T-cell (primary cell): ENCODE results near the gene ROPN1B. TPM values are rescaled to one million over a fixed set of nuclear protein-coding genes. Genes with fewer than 3 reads are reported as not detected.
A peak's percentile ranks its signal among the peaks of the same experiment; 100 is the strongest.
"Not testable (repeated sequence)": the region's sequence is repeated elsewhere in the genome, so short reads cannot be mapped to it uniquely, and the experiment has no call there.

ENCODE experiments used
- ATAC-seq, 4 experiments: fragments of 200-7000 bp in 3 of 4; fragments of 150-1000 bp in 1 of 4; cut with Tn5 transposase; replicated peaks in 1 of 4; 1 replicate in 3 of 4; 2 replicates in 1 of 4; pipeline ENCODE4 v1.10.0; 2021; ENCODE audit warnings: moderate library complexity in 3 of 4, mild to moderate bottlenecking in 2 of 4, moderate number of reproducible peaks in 1 of 4
- CTCF ChIA-PET, 2 donors: fragments of 300-600 bp; sonication (Branson Sonifier 250); formaldehyde crosslinking; loops; one replicate each; lab custom pipeline; 2022; ENCODE audit warnings: antibody characterized with exemption in 2 of 2; lab: Charles Lee
- POLR2A ChIA-PET, 2 donors: fragments of 300-600 bp; sonication (Branson Sonifier 250); formaldehyde crosslinking; loops; one replicate each; lab custom pipeline; 2022; ENCODE audit warnings: antibody characterized with exemption in 2 of 2; lab: Charles Lee
- DNase-seq, 35 experiments: peaks; one replicate each; pipeline versions ENCODE4 v3.0.0 to v3.0.0-alpha.2; 2013 to 2023
- H3K27ac ChIP-seq: one replicate; pipeline ENCODE4 v1.5.1; 2013; ENCODE audit warnings: low read length
- H3K27me3 ChIP-seq, 2 experiments: replicated peaks in 1 of 2; 1 replicate in 1 of 2; 2 replicates in 1 of 2; pipeline versions ENCODE4 v1.6.1 to v1.7.0; 2013; ENCODE audit warnings: low read length in 1 of 2, mixed read lengths in 1 of 2; ENCODE audit not compliant: control insufficient read depth in 2 of 2, insufficient read depth in 2 of 2; ENCODE audit errors: extremely low read depth in 1 of 2
- H3K36me3 ChIP-seq, 2 donors: 1 replicate in 1 of 2; 2 replicates in 1 of 2; pipeline versions ENCODE4 v1.6.1 to v1.7.0; 2013; ENCODE audit warnings: low read length in 1 of 2; ENCODE audit not compliant: control insufficient read depth in 2 of 2, insufficient read depth in 1 of 2; ENCODE audit errors: extremely low read depth in 1 of 2
- H3K4me1 ChIP-seq, 2 experiments: 1 replicate in 1 of 2; 2 replicates in 1 of 2; pipeline versions ENCODE4 v1.6.1 to v1.7.0; 2013; ENCODE audit warnings: low read length in 2 of 2, mixed read lengths in 1 of 2; ENCODE audit not compliant: insufficient read depth in 2 of 2, control insufficient read depth in 1 of 2; ENCODE audit errors: extremely low read depth in 1 of 2
- H3K4me3 ChIP-seq, 2 donors: 1 replicate in 1 of 2; 2 replicates in 1 of 2; pipeline versions ENCODE4 v1.5.1 to v1.7.0; 2013; ENCODE audit warnings: mild to moderate bottlenecking in 2 of 2, low read length in 1 of 2, moderate library complexity in 1 of 2; ENCODE audit not compliant: control insufficient read depth in 1 of 2; ENCODE audit errors: extremely low read depth in 1 of 2
- H3K9me3 ChIP-seq: 2 replicates; pipeline ENCODE4 v1.7.0; 2013
- H3K27ac Mint-ChIP-seq, 2 donors: one replicate each; pipeline ENCODE4 v1.8.0; 2020 to 2021; ENCODE audit warnings: mild to moderate bottlenecking in 2 of 2, mixed read lengths in 2 of 2
- H3K27me3 Mint-ChIP-seq, 2 donors: one replicate each; pipeline ENCODE4 v1.8.0; 2021 to 2022; ENCODE audit warnings: mixed read lengths in 2 of 2
- H3K36me3 Mint-ChIP-seq: one replicate; pipeline ENCODE4 v1.8.0; 2021; ENCODE audit warnings: mixed read lengths
- H3K4me1 Mint-ChIP-seq, 3 donors: one replicate each; pipeline ENCODE4 v1.8.0; 2020 to 2022; ENCODE audit warnings: mixed read lengths in 3 of 3, mild to moderate bottlenecking in 1 of 3
- H3K4me3 Mint-ChIP-seq, 3 donors: one replicate each; pipeline ENCODE4 v1.8.0; 2020 to 2022; ENCODE audit warnings: mild to moderate bottlenecking in 3 of 3, mixed read lengths in 3 of 3, moderate library complexity in 3 of 3
- H3K9me3 Mint-ChIP-seq, 3 donors: one replicate each; pipeline ENCODE4 v1.8.0; 2020 to 2022; ENCODE audit warnings: mixed read lengths in 3 of 3
- WGBS: methylation state at CpG from one replicate; pipeline ENCODE4 v1.1.5; 2013; ENCODE audit warnings: missing lambda C conversion rate; ENCODE audit not compliant: insufficient coverage; 5-methylcytosine and 5-hydroxymethylcytosine counted together
- total RNA-seq, 35 experiments: library from RNA in 6 of 35; stranded (reverse) in 6 of 35; fragments of 120-200 nt in 1 of 35; gene quantifications; one replicate each; pipeline versions ENCODE4 v1.2.1 to v1.2.4 and lab custom pipeline; 2013 to 2026

The ROPN1B gene
- total RNA-seq, 5 donors from 2014 or later (not counting 1 experiment from before 2014, with no cell fraction given): not detected

DNA sequence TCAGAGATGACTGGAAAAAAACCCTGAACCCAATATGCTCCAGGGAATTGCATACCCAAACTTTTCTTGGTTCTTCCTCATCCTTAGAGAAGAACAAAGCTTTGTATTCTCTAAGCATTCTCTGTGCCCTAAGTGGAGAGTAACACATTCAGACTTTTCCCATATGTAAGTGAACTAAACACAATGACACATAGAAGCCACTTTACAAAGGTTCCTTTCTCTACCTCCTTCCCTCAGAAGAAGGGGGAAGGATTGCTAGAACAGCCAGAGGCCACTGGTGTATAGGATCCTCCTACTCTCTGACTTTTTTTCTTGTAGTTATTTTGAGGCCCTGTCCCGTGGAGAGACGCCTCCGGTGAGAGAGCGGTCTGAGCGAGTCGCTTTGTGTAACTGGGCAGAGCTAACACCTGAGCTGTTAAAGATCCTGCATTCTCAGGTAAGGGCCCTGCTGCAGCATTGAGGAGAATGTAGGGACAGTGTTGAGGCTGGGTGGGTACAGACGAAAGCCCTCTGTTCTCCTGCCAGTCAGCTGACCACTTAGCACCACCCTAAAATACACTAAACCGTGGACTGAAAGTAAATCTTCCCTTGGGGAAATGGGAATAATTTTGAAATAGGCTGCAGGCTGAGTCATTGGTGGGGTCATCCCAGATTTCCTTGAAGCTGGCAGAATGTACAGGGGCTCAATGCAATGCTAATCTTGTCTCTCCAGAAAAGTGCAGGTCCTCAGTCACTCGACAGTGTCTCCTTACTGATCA is 6.4 kb downstream of the ROPN1B start:
- not testable (repeated sequence) for H3K27ac Mint-ChIP-seq

DNA sequence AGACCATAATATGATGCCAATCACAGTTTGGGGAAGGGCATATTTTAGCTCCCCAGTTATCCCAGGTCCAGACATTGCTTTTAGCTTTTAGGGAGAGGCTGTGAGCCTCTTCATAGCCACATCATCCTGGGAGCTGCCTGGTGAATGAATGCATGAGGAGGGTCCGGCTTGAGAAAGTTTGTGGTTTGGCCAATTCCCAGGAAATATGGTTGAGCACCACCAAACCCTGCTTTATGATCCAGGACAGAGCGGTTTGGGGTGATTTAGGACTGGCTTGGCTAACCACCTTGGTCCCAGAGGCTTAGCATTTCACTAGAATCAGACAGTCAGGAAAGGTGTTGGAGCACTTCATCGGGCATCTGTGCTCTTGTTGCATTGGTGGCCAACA is 7.0 kb downstream of the ROPN1B start:
- POLR2A ChIA-PET, H3K9me3 Mint-ChIP-seq, H3K9me3 ChIP-seq, H3K36me3 Mint-ChIP-seq, H3K27me3 ChIP-seq, ATAC-seq, H3K36me3 ChIP-seq, H3K4me1 ChIP-seq, H3K4me1 Mint-ChIP-seq, DNase-seq, H3K4me3 ChIP-seq, H3K27ac ChIP-seq, H3K27ac Mint-ChIP-seq, H3K4me3 Mint-ChIP-seq: not testable (repeated sequence)
- WGBS: 80% methylated on average over 1 of the region's 3 CpGs
- CTCF ChIA-PET: interaction anchor here in 1 of 2 donors (0.5 kb wide), 1 partner anchor 449 kb away, joined by 9 read pairs; no protein-coding TSS in a partner anchor
- peaks cover 10 to 17% of the 10 kb centered on the region in 2 donors for H3K27me3 Mint-ChIP-seq

More for the DNA sequence above, 6.4 kb downstream of the ROPN1B start:
- H3K4me3 ChIP-seq, ATAC-seq, DNase-seq, H3K4me3 Mint-ChIP-seq, H3K4me1 Mint-ChIP-seq, H3K36me3 Mint-ChIP-seq, H3K4me1 ChIP-seq, H3K9me3 Mint-ChIP-seq, POLR2A ChIA-PET, H3K9me3 ChIP-seq, H3K36me3 ChIP-seq, H3K27ac ChIP-seq: not testable (repeated sequence)
- peaks cover 10 to 17% of the 10 kb centered on the region in 2 donors for H3K27me3 Mint-ChIP-seq
- CTCF ChIA-PET: interaction anchor here in 1 of 2 donors (0.6 kb wide), 1 partner anchor 1008 kb away, joined by 3 read pairs; no protein-coding TSS in a partner anchor
- no CpG with 5 or more reads among the region's 9 CpGs for WGBS
- H3K27me3 ChIP-seq: peaks cover 0 to 11% of the 10 kb centered on the region in 2 experiments

DNA sequence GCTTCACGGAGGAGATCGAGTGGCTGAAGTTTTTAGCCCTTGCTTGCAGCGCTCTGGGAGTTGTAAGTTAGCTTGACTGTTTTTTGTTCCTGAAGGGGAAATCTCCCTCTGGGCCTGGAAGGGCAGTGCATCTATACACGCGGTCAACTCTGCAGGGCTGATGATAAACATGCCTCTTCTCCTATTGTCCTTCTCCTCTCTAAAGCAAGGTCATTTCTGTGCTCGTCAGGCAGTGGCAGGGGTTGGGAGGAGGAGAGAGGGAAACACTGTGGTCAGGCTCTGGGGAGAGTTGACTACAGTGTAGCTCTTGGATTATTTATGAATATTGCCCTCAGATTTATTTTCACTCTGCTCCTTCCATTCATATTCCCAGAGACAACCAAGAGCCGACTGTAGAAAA is 8.1 kb downstream of the ROPN1B start:
- H3K4me1 Mint-ChIP-seq, H3K36me3 Mint-ChIP-seq, H3K4me3 ChIP-seq, H3K4me1 ChIP-seq, CTCF ChIA-PET, H3K36me3 ChIP-seq, DNase-seq, POLR2A ChIA-PET, H3K9me3 Mint-ChIP-seq, H3K27ac Mint-ChIP-seq, H3K9me3 ChIP-seq, H3K4me3 Mint-ChIP-seq, ATAC-seq, H3K27me3 ChIP-seq, H3K27ac ChIP-seq: not testable (repeated sequence)
- WGBS: no CpG with 5 or more reads among the region's 7 CpGs
- H3K27me3 Mint-ChIP-seq: peaks cover 3 to 10% of the 10 kb centered on the region in 2 donors

DNA sequence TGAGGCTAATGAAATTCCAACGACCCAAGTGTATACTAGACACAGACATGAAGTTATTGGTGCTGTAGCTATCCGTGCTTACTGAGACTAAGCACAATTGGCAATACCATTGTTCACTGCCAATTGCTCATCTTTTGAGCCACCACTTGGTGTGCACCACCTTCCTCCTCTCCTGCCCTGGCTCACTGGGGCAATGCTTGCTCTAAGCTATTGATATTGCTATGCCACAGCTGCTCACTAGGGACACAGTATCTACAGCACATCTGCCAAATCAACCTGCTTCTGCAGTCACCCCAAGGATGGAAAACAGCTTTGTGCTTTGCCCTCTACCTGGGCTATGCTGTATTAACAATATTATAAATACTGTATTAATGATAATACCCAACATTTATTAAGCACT is 16.0 kb downstream of the ROPN1B start:
- H3K4me3 Mint-ChIP-seq, H3K4me1 ChIP-seq, DNase-seq, H3K27ac ChIP-seq, POLR2A ChIA-PET, H3K4me3 ChIP-seq, H3K9me3 ChIP-seq, H3K27me3 Mint-ChIP-seq, H3K27me3 ChIP-seq, H3K36me3 Mint-ChIP-seq, H3K36me3 ChIP-seq, CTCF ChIA-PET, H3K9me3 Mint-ChIP-seq, H3K27ac Mint-ChIP-seq: not testable (repeated sequence)
- H3K4me1 Mint-ChIP-seq: peaks cover 0 to 12% (median 7%) of the 10 kb centered on the region in 3 donors
- peak in 2 of 4 experiments; percentile 38 to 86 for ATAC-seq
- WGBS: no CpG with 5 or more reads among the region's 2 CpGs

DNA sequence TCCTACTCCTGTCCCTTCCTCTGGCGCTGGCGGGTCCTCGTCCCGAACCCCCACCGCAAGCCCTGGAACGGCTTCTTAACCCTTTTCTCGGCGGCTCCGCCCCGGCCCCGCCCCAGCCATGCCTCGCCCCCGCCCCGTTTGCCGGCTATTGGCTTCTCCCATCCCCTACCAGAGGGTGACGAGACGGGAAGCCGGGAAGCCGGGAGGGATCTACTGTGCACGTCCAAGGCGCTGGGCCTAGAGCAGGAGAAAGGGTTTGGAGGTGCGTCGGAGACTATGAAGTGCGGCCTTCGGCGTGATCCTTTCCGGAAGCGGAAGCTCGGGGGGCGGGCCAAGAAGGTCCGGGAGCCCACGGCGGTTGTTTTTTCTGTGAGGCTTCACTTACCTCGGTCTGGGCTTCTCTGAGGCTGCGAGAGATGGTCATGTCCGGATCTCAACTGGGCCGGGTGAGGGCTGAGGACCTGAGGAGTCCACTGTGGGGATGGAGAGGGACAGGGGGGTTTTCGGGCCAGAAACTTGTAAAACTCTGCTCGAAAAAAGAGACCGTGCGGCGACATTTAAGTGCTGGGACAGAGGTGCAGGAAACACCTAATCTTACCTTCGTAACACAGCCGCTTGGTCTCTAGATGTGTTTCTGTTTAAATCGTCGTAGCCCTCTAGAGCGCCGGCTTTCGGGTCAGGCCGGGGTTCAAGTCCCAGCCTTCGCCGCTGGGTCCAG is 21.4 kb downstream of the ROPN1B start:
- POLR2A ChIA-PET: interaction anchor here in 1 of 2 donors (0.6 kb wide), 1 partner anchor 447 kb away, joined by 4 read pairs; no protein-coding TSS in a partner anchor
- no peaks in the 10 kb centered on the region for H3K36me3 ChIP-seq
- Mint-ChIP-seq H3K9me3 (no peaks in the 10 kb centered on the region), H3K27me3 (peaks cover 0 to 3% of the 10 kb centered on the region in 2 donors), H3K36me3 (no peaks in the 10 kb centered on the region), H3K4me1 (peaks cover 0 to 21% (median 12%) of the 10 kb centered on the region in 3 donors), H3K4me3 (peak overlapping the region; percentile 89 to 98 (median 95)), H3K27ac (peak overlapping the region; percentile 98 to 99)
- peaks cover 0 to 8% of the 10 kb centered on the region in 2 experiments for H3K4me1 ChIP-seq
- H3K4me3 ChIP-seq: peak overlapping the region; percentile 80 to 87
- WGBS: under 1% methylated on average over 33 of the region's 52 CpGs
- H3K9me3 ChIP-seq: no peaks in the 10 kb centered on the region
- ATAC-seq (peak; percentile 90 to 93 (median 91)), DNase-seq (peak in 34 of 35 experiments; percentile 52 to 87 (median 70))
- H3K27ac ChIP-seq: peak overlapping the region; percentile 84
- peaks cover 0 to 2% of the 10 kb centered on the region in 2 experiments for H3K27me3 ChIP-seq
- CTCF ChIA-PET: no interaction called here

DNA sequence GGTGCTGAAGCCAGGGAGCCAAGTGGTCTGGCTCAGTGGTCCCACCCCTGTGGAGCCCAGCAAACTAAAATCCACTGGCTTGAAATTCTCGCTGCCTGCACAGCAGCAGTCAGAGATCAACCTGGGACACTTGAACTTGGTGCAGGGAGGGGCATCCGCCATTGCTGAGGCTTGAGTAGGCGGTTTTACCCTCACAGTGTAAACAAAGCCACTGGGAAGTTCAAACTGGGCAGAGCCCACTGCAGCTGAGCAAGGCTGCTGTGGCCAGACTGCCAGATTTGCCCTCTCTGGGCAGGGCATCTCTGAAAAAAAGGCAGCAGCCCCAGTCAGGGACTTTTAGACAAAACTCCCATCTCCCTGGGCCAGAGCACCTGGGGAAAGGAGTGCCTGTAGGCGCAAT is 27.8 kb downstream of the ROPN1B start:
- not testable (repeated sequence) for H3K36me3 ChIP-seq

More for the DNA sequence above, 27.8 kb downstream of the ROPN1B start:
- H3K4me3 Mint-ChIP-seq, H3K27me3 Mint-ChIP-seq, ATAC-seq, H3K4me3 ChIP-seq, H3K4me1 Mint-ChIP-seq, H3K27ac ChIP-seq, H3K27ac Mint-ChIP-seq, CTCF ChIA-PET, H3K4me1 ChIP-seq, DNase-seq, POLR2A ChIA-PET, H3K9me3 ChIP-seq: not testable (repeated sequence)
- Mint-ChIP-seq H3K9me3 (peaks cover 3 to 13% (median 9%) of the 10 kb centered on the region in 3 donors), H3K36me3 (peaks cover 15% of the 10 kb centered on the region)
- H3K27me3 ChIP-seq: peaks cover 0 to 14% of the 10 kb centered on the region in 2 experiments
- 84% methylated on average over 3 of the region's 4 CpGs for WGBS
